NCI-H526 treated with DMSO at 0.1 percent for 48 hours (cell line): Measurements from ENCODE around the gene IRF7.

Experiments used
- DNase-seq: peaks from one replicate; lab custom pipeline; 2025; lab: John Stamatoyannopoulos, UW

The IRF7 gene

GRCh38 chr11:607971-608659 lies 7.6 kb downstream of the IRF7 start:
- DNase-seq = no peak

- DNase-seq = no peak
Observed at GRCh38 chr11:607020-607780, 8.6 kb downstream of the IRF7 start.

- DNase-seq = no peak
Observed at GRCh38 chr11:606245-606644, 9.5 kb downstream of the IRF7 start.

- no peak for DNase-seq
Observed at GRCh38 chr11:605286-606129, 10.2 kb downstream of the IRF7 start.

GRCh38 chr11:603154-603553 lies 12.6 kb downstream of the IRF7 start:
- DNase-seq = no peak

GRCh38 chr11:601573-602245 lies 14.0 kb downstream of the IRF7 start:
- DNase-seq = no peak

- no peak for DNase-seq
Observed at GRCh38 chr11:598005-598680, 17.6 kb downstream of the IRF7 start.

GRCh38 chr11:597166-597725 lies 18.5 kb downstream of the IRF7 start:
- DNase-seq = no peak

GRCh38 chr11:596374-596773 lies 19.4 kb downstream of the IRF7 start:
- no peak for DNase-seq

- DNase-seq = no peak
Observed at GRCh38 chr11:595400-595799, 20.4 kb downstream of the IRF7 start.

GRCh38 chr11:593347-593746 lies 22.4 kb downstream of the IRF7 start:
- DNase-seq = no peak

- DNase-seq = no peak
Observed at GRCh38 chr11:592918-593317, 22.8 kb downstream of the IRF7 start.

- no peak for DNase-seq
Observed at GRCh38 chr11:592501-592900, 23.2 kb downstream of the IRF7 start.

- no peak for DNase-seq
Observed at GRCh38 chr11:590997-591396, 24.8 kb downstream of the IRF7 start.

- DNase-seq = no peak
Observed at GRCh38 chr11:589798-590197, 26.0 kb downstream of the IRF7 start.

GRCh38 chr11:587978-588380 lies 27.8 kb downstream of the IRF7 start:
- no peak for DNase-seq

- DNase-seq = no peak
Observed at GRCh38 chr11:587546-587945, 28.2 kb downstream of the IRF7 start.

- DNase-seq = no peak
Observed at GRCh38 chr11:586376-587316, 29.1 kb downstream of the IRF7 start.

- DNase-seq = no peak
Observed at GRCh38 chr11:584287-584686, 31.5 kb downstream of the IRF7 start.

GRCh38 chr11:581752-582151 lies 34.0 kb downstream of the IRF7 start:
- DNase-seq = no peak
